ENCODE data around the gene XRCC5.
A peak's percentile ranks its signal among the peaks of the same experiment; 100 is the strongest.
"Not testable (repeated sequence)": the region's sequence is repeated elsewhere in the genome, so short reads cannot be mapped to it uniquely, and the experiment has no call there.

XRCC5 gene
- 241 to 583 reads per million in 2 donors for total RNA-seq

- DNase-seq, result peak; percentile 96
Measured at GRCh38 chr2:216108967-216109921, at the start of gene XRCC5. Gene XRCC5 (plus strand): TSS chr2:216109348. CDS start chr2:216109437, 89 bp downstream.

- DNase-seq, result no peak
Measured at GRCh38 chr2:216064014-216064630, 45.0 kb upstream of the XRCC5 start.

GRCh38 chr2:216064665-216065064, 44.5 kb upstream of the XRCC5 start:
- DNase-seq, result no peak

- DNase-seq, result no peak
Measured at GRCh38 chr2:216066230-216066629, 42.9 kb upstream of the XRCC5 start.

- DNase-seq, result no peak
Measured at GRCh38 chr2:216069028-216069427, 40.1 kb upstream of the XRCC5 start.

GRCh38 chr2:216070195-216070594, 39.0 kb upstream of the XRCC5 start:
- no peak for DNase-seq

GRCh38 chr2:216071111-216071851, 37.9 kb upstream of the XRCC5 start:
- no peak for DNase-seq

GRCh38 chr2:216072473-216072872, 36.7 kb upstream of the XRCC5 start:
- no peak for DNase-seq

- no peak for DNase-seq
Measured at GRCh38 chr2:216073773-216074172, 35.4 kb upstream of the XRCC5 start.

GRCh38 chr2:216074380-216074779, 34.8 kb upstream of the XRCC5 start:
- no peak for DNase-seq

- no peak for DNase-seq
Measured at GRCh38 chr2:216074794-216075193, 34.4 kb upstream of the XRCC5 start.

- DNase-seq, result no peak
Measured at GRCh38 chr2:216075510-216076485, 33.4 kb upstream of the XRCC5 start.

- DNase-seq, result no peak
Measured at GRCh38 chr2:216078776-216079175, 30.4 kb upstream of the XRCC5 start.

GRCh38 chr2:216080048-216080447, 29.1 kb upstream of the XRCC5 start:
- not testable (repeated sequence) for DNase-seq

GRCh38 chr2:216081012-216081411, 28.1 kb upstream of the XRCC5 start:
- no peak for DNase-seq

GRCh38 chr2:216081487-216082116, 27.5 kb upstream of the XRCC5 start, which contains the start of the genes PECR and TMEM169:
Gene PECR (minus strand): TSS chr2:216081809. CDS start chr2:216081741, 68 bp downstream.
Gene TMEM169 (plus strand): TSS chr2:216081919. CDS start chr2:216095964, 14,045 bp downstream.
- peak; percentile 69 for DNase-seq

- DNase-seq, result no peak
Measured at GRCh38 chr2:216082117-216082711, 26.9 kb upstream of the XRCC5 start.

- no peak for DNase-seq
Measured at GRCh38 chr2:216082805-216083204, 26.3 kb upstream of the XRCC5 start.

- no peak for DNase-seq
Measured at GRCh38 chr2:216083464-216084281, 25.5 kb upstream of the XRCC5 start.

GRCh38 chr2:216084547-216084946, 24.6 kb upstream of the XRCC5 start:
- no peak for DNase-seq
